HG03045 (cell line): ENCODE measurements around the gene LCTL.

Experiments used
- ATAC-seq: cut with Tn5 transposase; IDR thresholded peaks from one replicate; pipeline ENCODE4 v1.9.1; 2021; ENCODE audit warnings: mild to moderate bottlenecking, moderate library complexity; ENCODE audit not compliant: unreplicated experiment

LCTL gene, protein sequence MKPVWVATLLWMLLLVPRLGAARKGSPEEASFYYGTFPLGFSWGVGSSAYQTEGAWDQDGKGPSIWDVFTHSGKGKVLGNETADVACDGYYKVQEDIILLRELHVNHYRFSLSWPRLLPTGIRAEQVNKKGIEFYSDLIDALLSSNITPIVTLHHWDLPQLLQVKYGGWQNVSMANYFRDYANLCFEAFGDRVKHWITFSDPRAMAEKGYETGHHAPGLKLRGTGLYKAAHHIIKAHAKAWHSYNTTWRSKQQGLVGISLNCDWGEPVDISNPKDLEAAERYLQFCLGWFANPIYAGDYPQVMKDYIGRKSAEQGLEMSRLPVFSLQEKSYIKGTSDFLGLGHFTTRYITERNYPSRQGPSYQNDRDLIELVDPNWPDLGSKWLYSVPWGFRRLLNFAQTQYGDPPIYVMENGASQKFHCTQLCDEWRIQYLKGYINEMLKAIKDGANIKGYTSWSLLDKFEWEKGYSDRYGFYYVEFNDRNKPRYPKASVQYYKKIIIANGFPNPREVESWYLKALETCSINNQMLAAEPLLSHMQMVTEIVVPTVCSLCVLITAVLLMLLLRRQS

GRCh38 chr15:66565741-66566144, at the start of gene LCTL:
LCTL (minus strand) TSS chr15:66565998; CDS start chr15:66565365, 633 bp downstream.
- ATAC-seq = no peak

DNA sequence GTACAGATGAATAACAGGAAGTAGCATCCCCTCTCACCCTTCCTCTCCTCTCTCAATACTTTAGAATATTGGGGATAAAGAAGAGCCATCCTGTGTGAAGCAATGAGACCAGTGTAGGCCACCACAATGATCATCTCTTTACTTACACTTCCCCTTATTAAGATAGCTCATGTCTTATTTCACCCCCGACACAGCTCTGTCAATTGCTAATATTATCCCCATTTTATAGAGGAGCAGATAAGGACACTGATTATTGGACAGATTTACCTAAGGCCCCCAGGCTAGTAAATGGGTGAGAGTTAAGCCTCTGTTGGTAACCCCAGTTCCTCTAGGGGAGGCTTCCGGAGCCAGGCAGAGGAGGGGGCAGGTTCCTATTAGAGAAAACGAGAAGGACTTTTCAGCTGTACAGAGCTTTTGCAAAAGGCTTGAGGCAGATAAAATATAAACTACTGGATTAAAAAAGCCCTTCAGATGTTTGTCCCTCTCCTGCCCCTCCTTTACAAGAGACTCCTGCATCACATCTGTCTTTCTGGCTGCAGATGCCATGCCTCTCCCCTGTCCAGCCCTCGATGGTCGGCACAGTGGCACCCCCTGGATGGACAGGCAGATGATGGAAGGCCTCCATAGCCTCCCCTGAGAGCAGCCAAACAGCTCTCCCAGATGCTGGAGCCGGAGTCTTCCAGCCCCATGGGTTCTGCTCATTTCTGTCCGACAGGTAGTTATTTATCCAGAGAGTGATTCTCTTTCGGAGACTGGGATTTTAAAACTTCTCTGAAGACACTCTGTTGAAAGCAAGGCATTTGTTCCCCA, 49.4 kb upstream of the LCTL start:
- ATAC-seq = no peak

DNA sequence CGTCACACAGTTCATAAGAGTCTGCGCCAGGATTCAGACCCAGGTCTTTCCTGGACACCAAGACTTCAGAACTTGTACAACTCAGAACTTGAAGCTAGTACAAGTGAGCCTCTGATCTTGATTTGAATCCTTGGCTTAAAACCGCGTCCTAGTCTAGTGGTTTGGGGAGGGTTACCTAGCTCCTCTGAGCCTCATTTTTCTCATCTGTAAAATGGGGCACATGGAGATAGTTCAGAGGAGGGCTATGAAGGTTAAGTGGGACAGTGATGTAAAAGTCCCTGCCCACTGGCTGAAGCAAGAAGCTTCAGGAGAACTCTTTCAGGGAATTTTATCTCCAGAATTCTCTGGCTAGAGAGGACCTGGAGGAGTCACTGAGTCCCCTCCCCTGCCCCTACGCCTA, 48.7 kb upstream of the LCTL start:
- no peak for ATAC-seq

DNA sequence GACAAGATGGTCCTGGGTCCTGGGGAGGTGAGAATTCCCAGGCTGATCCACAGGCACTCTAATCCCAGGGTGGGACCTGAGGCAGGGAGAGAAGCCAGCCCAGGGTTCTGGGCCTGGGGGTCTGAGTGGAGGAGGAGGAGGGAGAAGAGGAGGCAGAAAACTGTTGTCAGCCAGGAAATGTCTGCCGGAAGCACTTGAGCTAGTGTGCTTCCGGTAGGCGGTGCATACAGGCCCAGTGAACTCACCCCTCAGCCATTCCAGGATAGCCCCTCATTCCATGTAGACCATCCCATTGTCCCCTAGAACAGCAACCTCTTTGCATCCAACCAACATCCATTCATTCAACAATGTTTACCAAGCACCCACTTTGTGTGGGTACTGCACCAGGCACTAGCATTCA, 47.9 kb upstream of the LCTL start:
- ATAC-seq = no peak

GRCh38 chr15:66611257-66612053, 45.7 kb upstream of the LCTL start:
- no peak for ATAC-seq

GRCh38 chr15:66609876-66610275, 44.1 kb upstream of the LCTL start:
- ATAC-seq = no peak

DNA sequence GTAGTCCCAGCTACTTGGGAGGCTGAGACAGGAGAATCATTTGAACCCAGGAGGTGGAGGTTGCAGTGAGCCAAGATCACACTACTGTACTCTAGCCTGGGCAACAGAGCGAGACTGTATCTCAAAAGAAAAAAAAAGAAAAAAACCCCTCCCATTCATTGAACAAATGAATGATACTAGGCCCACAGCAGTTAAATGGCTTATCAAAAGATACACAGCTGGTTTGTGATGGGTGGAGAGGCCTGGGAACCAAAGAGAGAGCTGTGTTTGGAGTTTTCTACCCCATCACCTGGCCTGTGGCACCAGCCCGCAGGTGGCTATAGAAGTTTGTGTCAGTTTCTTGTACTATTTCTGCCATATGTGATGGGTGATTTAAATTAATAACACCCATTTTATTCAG, 43.1 kb upstream of the LCTL start:
- no peak for ATAC-seq

DNA sequence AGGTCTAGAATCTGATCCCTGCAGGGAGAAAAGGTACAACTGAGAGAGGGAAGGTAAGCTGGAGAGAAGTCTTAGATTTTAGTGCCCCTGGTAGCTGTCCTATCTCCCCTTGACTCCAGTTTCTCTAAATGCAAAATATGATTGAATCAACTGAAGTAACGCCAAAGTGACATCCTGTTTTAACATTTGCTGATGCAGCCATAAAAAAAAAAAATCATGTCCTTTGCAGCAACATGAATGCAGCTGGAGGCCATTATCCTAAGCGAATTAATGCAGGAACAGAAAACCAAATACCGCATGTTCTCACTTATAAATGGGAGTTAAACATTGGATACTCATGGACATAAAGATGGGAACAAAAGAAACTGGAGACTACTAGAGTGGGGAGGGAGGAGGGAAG, 42.4 kb upstream of the LCTL start:
- no peak for ATAC-seq

DNA sequence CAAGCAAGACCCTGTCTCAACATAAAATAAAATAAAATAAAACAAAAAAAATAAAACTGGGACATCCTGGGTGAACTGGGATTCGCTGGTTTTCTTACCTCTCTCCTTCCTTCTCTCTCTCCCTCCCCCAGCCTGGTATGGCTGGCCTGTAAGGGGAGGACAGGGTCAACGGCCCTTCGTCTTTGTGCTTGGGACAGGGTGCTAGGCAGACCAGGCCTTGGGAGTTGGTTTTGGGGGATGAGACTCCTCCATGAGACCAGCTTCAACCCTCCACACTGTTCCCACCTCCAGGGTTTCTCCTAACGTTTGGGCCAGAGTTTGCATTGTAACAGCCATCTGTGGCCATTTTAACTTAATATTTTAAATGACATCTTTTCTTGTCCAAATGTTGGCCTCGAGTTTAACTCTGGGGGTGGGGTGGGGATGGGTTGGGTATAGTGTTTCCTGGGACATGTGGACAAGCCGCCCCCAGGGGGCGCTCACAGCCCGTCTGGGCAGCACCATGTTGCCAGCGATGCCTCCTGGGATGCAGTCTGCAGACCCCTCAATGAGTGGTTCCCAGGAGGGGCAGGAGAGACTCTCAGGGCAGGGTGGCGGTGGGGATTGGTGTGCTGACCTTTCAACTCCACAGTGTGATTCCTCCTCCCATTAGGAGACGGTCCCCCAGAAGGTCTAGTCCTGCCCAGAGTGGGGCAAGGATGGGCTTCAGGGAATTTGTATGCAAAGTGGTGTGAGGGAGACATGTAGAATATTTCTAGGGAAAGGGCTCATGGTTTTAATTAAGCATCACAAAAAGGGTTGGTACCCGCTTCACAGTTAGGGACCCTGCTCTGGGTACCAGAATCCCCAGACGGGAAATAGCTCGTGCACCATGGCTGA, 37.7 kb upstream of the LCTL start:
- no peak for ATAC-seq

DNA sequence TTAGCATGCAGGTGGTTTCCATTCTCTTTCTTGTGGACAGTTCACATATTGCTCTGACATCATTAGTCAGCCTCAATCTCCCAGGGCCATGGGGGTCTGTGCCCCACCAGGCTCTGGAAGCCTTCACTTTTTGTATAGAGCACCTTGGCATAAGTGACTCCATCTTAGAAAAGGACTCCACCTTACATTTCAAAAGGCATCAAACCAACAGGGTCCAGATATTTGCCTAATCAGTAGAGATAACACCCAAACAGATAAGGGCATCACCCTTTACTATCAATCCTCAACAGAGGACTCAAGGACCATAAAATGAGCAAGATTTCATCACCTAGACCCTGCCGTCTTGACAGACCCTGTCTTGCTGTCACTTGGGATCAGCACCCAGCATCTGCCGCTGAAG, 35.7 kb upstream of the LCTL start:
- no peak for ATAC-seq

- no peak for ATAC-seq
Measured at GRCh38 chr15:66600240-66600627, 34.4 kb upstream of the LCTL start.

DNA sequence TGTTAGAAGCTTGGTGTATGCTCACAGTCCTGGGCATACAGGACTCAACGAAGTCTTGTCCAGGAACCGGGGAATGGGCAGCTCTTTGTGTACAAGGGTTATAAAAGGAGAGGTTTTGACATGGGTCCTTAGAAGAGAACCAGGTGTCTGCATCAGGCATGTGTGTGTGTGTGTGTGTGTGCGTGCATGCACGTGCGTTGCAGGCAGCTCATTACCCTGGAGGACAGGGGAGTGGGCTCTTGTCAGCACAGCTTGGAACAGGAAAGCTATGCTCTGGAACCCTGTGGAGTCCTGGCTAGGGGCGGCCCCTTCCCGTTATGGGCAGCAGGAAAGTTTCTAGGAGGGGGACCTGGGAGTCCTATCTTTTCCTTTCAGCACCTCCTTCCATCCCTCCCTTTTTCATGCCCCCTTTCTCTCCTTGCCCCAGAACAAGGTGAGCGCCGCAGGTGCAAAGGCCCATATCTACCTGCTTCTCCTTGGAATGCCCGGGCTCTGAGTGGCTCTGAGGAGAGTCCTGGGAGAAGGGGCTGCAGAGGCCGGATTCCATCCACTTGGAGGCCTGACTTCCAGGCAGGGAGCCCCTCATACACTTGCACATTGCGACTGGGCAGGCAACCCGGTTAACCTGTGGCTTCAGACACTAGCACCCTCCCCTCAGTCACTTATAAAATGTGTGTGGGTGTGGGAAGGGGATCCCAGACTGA, 33.9 kb upstream of the LCTL start:
- ATAC-seq = no peak

DNA sequence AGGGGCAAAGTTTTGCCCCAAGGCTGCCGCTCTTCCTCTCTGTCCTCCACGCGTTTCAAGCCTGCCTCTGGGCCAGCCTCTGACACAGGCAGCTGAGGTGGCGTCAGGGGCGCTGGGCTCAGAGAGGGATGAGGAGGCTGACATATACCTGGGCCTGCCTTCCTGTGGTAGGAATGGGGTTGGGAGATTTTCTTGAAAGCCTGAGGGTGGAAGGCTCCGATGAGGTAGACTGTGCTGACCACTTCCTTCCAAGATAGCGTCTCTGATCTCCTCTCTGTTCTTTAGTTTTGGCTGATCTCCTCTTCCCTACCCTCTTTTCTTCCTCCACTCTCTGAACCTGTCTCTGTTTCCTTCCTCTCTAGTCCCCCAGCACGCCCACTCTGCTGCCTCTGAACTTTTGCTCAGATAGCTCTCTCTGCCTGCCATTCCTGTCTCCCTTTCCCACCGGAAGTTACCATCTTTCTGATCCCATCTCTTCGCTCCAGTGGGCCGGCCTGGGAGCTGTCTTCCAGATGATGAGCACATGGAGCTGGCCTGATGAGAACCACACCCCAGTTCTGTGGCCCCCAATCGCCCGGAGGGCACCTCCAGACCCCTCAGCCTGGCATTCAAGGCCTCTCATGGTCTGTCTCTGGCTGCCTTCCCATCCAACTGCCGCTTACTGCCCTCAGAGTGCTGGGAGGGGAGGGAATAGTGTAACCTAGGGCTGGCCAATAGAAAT, 32.5 kb upstream of the LCTL start:
- no peak for ATAC-seq

GRCh38 chr15:66595931-66596545, 30.2 kb upstream of the LCTL start:
- ATAC-seq = no peak

DNA sequence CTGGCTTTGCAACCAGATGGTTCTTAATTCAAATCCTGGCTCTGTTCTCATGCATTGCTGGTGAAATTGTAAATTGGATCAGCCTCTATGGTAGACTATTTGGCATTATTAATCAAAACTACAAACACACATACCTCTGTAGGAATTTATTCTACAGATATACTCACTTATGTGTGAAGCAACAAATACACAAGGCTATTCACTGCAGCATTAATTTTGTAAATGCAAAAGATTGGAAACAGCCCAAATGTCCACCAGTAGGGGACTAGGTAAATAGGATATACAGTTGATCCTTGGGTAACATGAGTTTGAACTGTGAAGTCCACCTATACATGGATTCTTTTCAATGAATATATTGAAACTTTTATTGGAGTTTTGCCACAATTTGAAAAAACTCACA, 29.5 kb upstream of the LCTL start:
- no peak for ATAC-seq

DNA sequence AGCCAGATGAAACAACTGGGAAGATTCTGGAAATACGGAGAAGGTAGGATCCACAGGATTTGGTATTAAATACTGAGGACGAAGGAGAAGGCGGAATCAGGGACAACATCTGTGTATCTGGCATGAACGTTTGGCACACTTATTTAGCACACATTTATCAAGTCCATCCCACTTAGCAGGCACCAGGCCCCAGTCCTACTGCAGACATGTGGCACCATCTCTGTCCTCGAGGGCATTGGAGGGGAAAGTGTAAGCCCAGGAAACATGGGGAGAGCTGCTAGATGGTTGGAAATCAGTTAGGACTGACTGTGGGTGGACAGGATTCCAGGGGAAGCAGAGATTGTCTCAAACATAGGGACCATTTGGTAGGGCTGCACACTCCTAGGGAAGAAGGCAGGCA, 29.0 kb upstream of the LCTL start:
- no peak for ATAC-seq

DNA sequence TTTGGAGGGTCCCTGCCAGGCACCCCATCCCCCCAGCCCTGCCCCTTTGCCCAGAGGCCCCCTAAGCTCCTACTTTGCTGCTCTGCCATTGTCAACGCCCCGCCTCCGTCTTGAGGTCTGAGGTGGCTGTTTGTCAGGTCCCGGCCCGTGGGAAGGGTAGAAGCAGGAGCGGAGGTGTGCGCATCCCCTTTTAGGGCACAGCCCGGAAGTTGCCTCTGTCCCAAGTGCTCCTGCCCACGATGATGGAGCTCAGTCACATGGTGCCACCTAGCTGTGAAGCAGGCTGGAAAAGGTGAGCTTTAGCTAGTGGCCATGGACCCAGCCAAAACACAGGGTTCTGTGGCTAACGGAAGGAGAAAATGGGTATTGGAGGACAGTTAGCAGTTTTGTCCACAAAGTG, 28.5 kb upstream of the LCTL start:
- no peak for ATAC-seq

GRCh38 chr15:66593219-66593780, 27.5 kb upstream of the LCTL start:
- ATAC-seq = no peak
